K562 (cell line): Measurements from ENCODE around the gene SRF. TPM values are rescaled to one million over a fixed set of nuclear protein-coding genes. Genes with fewer than 3 reads are reported as not detected.
"Not testable (repeated sequence)": the region's sequence is repeated elsewhere in the genome, so short reads cannot be mapped to it uniquely, and the experiment has no call there.

Source experiments
- ATAC-seq: fragments of 200-7000 bp; cut with Tn5 transposase; 3 replicates; pipeline ENCODE4 v1.9.1; 2020; ENCODE audit warnings: moderate library complexity
- BruUV-seq: library from RNA; stranded (reverse); fragments of 400-500 nt; replicated peaks from 2 replicates; lab custom pipeline; 2021; lab: Mats Ljungman, UMichigan
- CTCF ChIA-PET: fragments of 300-600 bp; formaldehyde crosslinking; extraction: SDS; loops from one replicate; lab custom pipeline; 2021; ENCODE audit warnings: low intra/inter-chr PET ratio; lab: Yijun Ruan, JAX
- POLR2A ChIA-PET: fragments of 300-600, 350-650 bp; sonication (Branson Sonifier 250); formaldehyde crosslinking; extraction: SDS; loops from one replicate; lab custom pipeline; 2021; ENCODE audit warnings: antibody characterized with exemption, inconsistent platforms; lab: Yijun Ruan, JAX
- DNase-seq, 4 experiments: peaks; one replicate each; pipeline versions ENCODE4 v3.0.0 to v3.0.0-alpha.2; 2011 to 2018; ENCODE audit warnings: low spot score in 3 of 4, mixed read lengths in 3 of 4; ENCODE audit errors: extremely low read depth in 1 of 4
- FAIRE-seq: peaks from 2 replicates; lab custom pipeline; 2011; peaks lifted over from hg19 to GRCh38; lab: Jason Lieb, UNC
- H2AFZ ChIP-seq: 2 replicates; pipeline ENCODE4 v1.6.0; 2011; ENCODE audit warnings: low read depth, low read length, control low read depth, inconsistent platforms
- H3K27ac ChIP-seq: fragments of 200-600 bp; 3 replicates; pipeline ENCODE4 v1.8.0; 2011; ENCODE audit warnings: low read depth, mild to moderate bottlenecking, control low read depth, inconsistent platforms, low read length, moderate library complexity, mixed read lengths; ENCODE audit errors: extremely low read depth
- H3K27me3 ChIP-seq, 2 experiments: fragments of 300-600 bp in 1 of 2; 2 replicates in 1 of 2; 3 replicates in 1 of 2; pipeline versions ENCODE4 v1.6.0 to v1.8.0; 2011; ENCODE audit warnings: inconsistent platforms in 2 of 2, low read length in 2 of 2, mild to moderate bottlenecking in 1 of 2, mixed read lengths in 1 of 2, moderate library complexity in 1 of 2; ENCODE audit not compliant: control insufficient read depth in 2 of 2, insufficient read depth in 2 of 2
- H3K36me3 ChIP-seq: fragments of 300-600 bp; 3 replicates; pipeline ENCODE4 v1.8.0; 2011; ENCODE audit warnings: mild to moderate bottlenecking, low read length, inconsistent platforms; ENCODE audit not compliant: control insufficient read depth, insufficient read depth
- H3K4me1 ChIP-seq, 2 experiments: fragments of 200-600 bp in 1 of 2; replicated peaks in 1 of 2; 2 replicates in 1 of 2; 3 replicates in 1 of 2; pipeline versions ENCODE4 v1.5.1 to v1.8.0; 2011; ENCODE audit warnings: inconsistent platforms in 2 of 2, low read length in 2 of 2, mild to moderate bottlenecking in 1 of 2, mixed read lengths in 1 of 2, moderate library complexity in 1 of 2; ENCODE audit not compliant: control insufficient read depth in 2 of 2, insufficient read depth in 2 of 2
- H3K4me2 ChIP-seq: 2 replicates; pipeline ENCODE4 v1.6.1; 2011; ENCODE audit warnings: low read length, control low read depth, inconsistent platforms, mixed read lengths; ENCODE audit not compliant: insufficient read depth
- H3K4me3 ChIP-seq: fragments of 200-600 bp; sonication (generic), shearing (Covaris generic); 2 replicates; pipeline ENCODE4 v1.5.1; 2016; ENCODE audit warnings: control low read depth, inconsistent platforms
- H3K79me2 ChIP-seq: fragments of 200-600 bp; 3 replicates; pipeline ENCODE4 v1.8.0; 2011; ENCODE audit warnings: low read length, inconsistent platforms; ENCODE audit not compliant: control insufficient read depth, insufficient read depth
- H3K9ac ChIP-seq, 2 experiments: 2 replicates each; pipeline versions ENCODE4 v1.6.0 to v1.6.1; 2011; ENCODE audit warnings: low read depth in 2 of 2, low read length in 2 of 2, control low read depth in 1 of 2, inconsistent platforms in 1 of 2, mild to moderate bottlenecking in 1 of 2, mixed read lengths in 1 of 2; ENCODE audit not compliant: insufficient read depth in 1 of 2
- H3K9me1 ChIP-seq: one replicate; pipeline ENCODE4 v1.6.0; 2011; ENCODE audit warnings: inconsistent platforms, mild to moderate bottlenecking, low read length, moderate library complexity; ENCODE audit not compliant: control insufficient read depth, insufficient read depth
- H3K9me3 ChIP-seq: replicated peaks from 2 replicates; pipeline ENCODE4 v1.5.1; 2011; ENCODE audit warnings: low read depth, low read length, inconsistent platforms; ENCODE audit not compliant: control insufficient read depth, insufficient read depth
- H4K20me1 ChIP-seq: replicated peaks from 2 replicates; pipeline ENCODE4 v1.6.1; 2011; ENCODE audit warnings: low read length, inconsistent platforms, mixed read lengths; ENCODE audit not compliant: control insufficient read depth, insufficient read depth
- EGR1 ChIP-seq: fragments of 450-650 bp; conservative IDR thresholded peaks from 2 replicates; pipeline ENCODE4 v1.6.1; 2017; ENCODE audit warnings: mild to moderate bottlenecking
- SREBF2 ChIP-seq: sonication (generic); formaldehyde crosslinking; IDR thresholded peaks from 2 replicates; pipeline ENCODE4 v1.4.0; 2020; ENCODE audit warnings: mild to moderate bottlenecking, missing genetic modification reagents
- TEAD2 ChIP-seq: fragments of 450-650 bp; IDR thresholded peaks from 2 replicates; pipeline ENCODE4 v1.6.1; 2016; ENCODE audit warnings: missing genetic modification characterization, control low read depth, missing compliant biosample characterization
- ZKSCAN1 ChIP-seq: fragments of 150-350 bp; IDR thresholded peaks from 2 replicates; pipeline ENCODE4 v1.6.1; 2016; ENCODE audit warnings: low read depth, low read length
- ZNF121 ChIP-seq: sonication (generic); formaldehyde crosslinking; conservative IDR thresholded peaks from 2 replicates; pipeline ENCODE4 v1.8.0; 2022; ENCODE audit warnings: missing genetic modification reagents
- WGBS: fragments of 100-300 bp; shearing (Covaris generic); methylation state at CpG from one replicate; pipeline ENCODE4 v1.1.6; 2016; ENCODE audit warnings: low coverage, mixed read lengths; ENCODE audit not compliant: insufficient coverage; ENCODE audit errors: missing lambda C conversion rate; 5-methylcytosine and 5-hydroxymethylcytosine counted together
- in situ Hi-C: fragments of 300-500 bp; cut with MboI; formaldehyde crosslinking; loops from 4 replicates; pipeline ENCODE4 v1.15.0; 2018; ENCODE audit warnings: inconsistent platforms, mixed read lengths
- intact Hi-C: fragments of 100-400 bp; cut with micrococcal nuclease; formaldehyde crosslinking; loops from 2 replicates; pipeline ENCODE4 v1.14.2; 2022
- polyA plus RNA-seq, 8 experiments: library from polyadenylated mRNA; depleted of rRNA in 4 of 8; stranded (reverse) in 5 of 8; unstranded in 3 of 8; fragments of >200 nt; fragmentation: Nextera tagmentation in 2 of 8; fragmentation: Illumina TruSeq in 1 of 8; extraction: Ambion mirVana in 2 of 8; extraction: Trizol in 1 of 8; gene quantifications; 2 replicates each; pipeline versions ENCODE4 v1.2.1 to v1.2.3, GENCODE V29; 2011 to 2014; ENCODE audit warnings: inconsistent platforms in 1 of 8, missing spikeins in 1 of 8
- total RNA-seq, 7 experiments: library from RNA; depleted of rRNA in 6 of 7; stranded (reverse); fragments of >200 nt in 6 of 7; fragmentation: Illumina TruSeq in 2 of 7; extraction: Trizol in 2 of 7; gene quantifications; 2 replicates each; pipeline versions ENCODE4 v1.2.1 to v1.2.3, GENCODE V29; 2011 to 2021; ENCODE audit warnings: low replicate concordance in 1 of 7

The SRF gene
- total and polyA plus RNA-seq, 9 of the 15 experiments (the other 6 are each of a cell fraction or from before 2014, with no cell fraction given), result 2.5 to 37.0 (median 24.6) TPM

GRCh38 chr6:43138267-43138666, 32.8 kb upstream of the SRF start:
- intact Hi-C loops, result no loop called here
- no TSS peak for BruUV-seq
- POLR2A ChIA-PET, result no interaction called here
- no peak overlapping the region for H3K9ac ChIP-seq
- no peaks in the 10 kb centered on the region for H4K20me1 ChIP-seq
- H3K9me3 ChIP-seq, result no peaks in the 10 kb centered on the region
- H3K27ac ChIP-seq, result no peak overlapping the region
- no peaks in the 10 kb centered on the region for H3K36me3 ChIP-seq
- peaks cover 0 to 9% of the 10 kb centered on the region in 2 experiments; a peak in 3 of 5 replicates for H3K4me1 ChIP-seq
- no peak overlapping the region for H3K4me2 ChIP-seq
- H3K9me1 ChIP-seq, result no peaks in the 10 kb centered on the region
- no peak for FAIRE-seq
- no peak for DNase-seq
- H3K27me3 ChIP-seq, result no peaks in the 10 kb centered on the region
- in situ Hi-C loops, result no loop called here
- 11% methylated on average over 3 of the region's 3 CpGs for WGBS
- no peak for TF ChIP-seq SREBF2 (CRISPR knock-in tag)
- no peak for TF ChIP-seq TEAD2 (tag)
- peak; percentile 82 for TF ChIP-seq ZNF121 (CRISPR knock-in tag)
- no peak for TF ChIP-seq ZKSCAN1
- no peak for ATAC-seq
- CTCF ChIA-PET, result no interaction called here
- H3K79me2 ChIP-seq, result no peaks in the 10 kb centered on the region
- H3K4me3 ChIP-seq, result no peak overlapping the region
- no peak overlapping the region for H2AFZ ChIP-seq

DNA sequence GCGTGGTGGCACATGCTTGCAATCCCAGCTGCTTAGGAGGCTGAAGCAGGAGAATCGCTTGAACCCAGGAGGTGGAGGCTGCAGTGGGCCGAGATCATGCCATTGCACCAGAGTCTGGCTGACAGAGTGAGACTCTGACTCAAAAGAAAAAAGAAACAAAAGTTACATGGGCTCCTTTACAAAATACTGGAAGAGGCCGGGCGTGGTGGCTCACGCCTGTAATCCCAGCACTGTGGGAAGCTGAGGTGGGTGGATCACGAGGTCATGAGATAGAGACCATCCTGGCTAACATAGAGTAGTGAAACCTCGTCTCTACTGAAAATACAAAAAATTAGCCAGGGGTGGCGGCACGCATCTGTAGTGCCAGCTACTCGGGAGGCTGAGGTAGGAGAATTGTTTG, 31.1 kb upstream of the SRF start:
- DNase-seq, ATAC-seq, CTCF ChIA-PET, H3K79me2 ChIP-seq, POLR2A ChIA-PET, H3K27me3 ChIP-seq, H3K9me3 ChIP-seq, H3K9me1 ChIP-seq, H3K4me3 ChIP-seq, H3K4me2 ChIP-seq, H3K9ac ChIP-seq, H2AFZ ChIP-seq, H3K36me3 ChIP-seq, FAIRE-seq, intact Hi-C loops, BruUV-seq, H4K20me1 ChIP-seq, H3K27ac ChIP-seq: not testable (repeated sequence)
- 0 out of 2 replicates have a peak, but pooled peaks have one; percentile 12 for TF ChIP-seq EGR1
- peaks cover 5 to 17% of the 10 kb centered on the region in 2 experiments; a peak in 4 of 5 replicates for H3K4me1 ChIP-seq
- WGBS, result 50% methylated on average over 11 of the region's 11 CpGs
- in situ Hi-C loops, result loop anchor here (5.0 kb wide), 1 partner anchor 233 kb away; no protein-coding TSS in a partner anchor
